ENCODE results near the gene ORC2.
A peak's percentile ranks its signal among the peaks of the same experiment; 100 is the strongest.
"Not testable (repeated sequence)": the region's sequence is repeated elsewhere in the genome, so short reads cannot be mapped to it uniquely, and the experiment has no call there.

ORC2 gene

GRCh38 chr2:200963124-200963917 is at the start of gene ORC2:
ORC2 (minus strand) TSS chr2:200963660; CDS start chr2:200958123, 5,537 bp downstream.
- peak; percentile 89 for DNase-seq

- DNase-seq, result no peak
These were observed 44.9 kb upstream of the ORC2 start for GRCh38 chr2:201008296-201008829.

GRCh38 chr2:201007584-201007998 is 44.1 kb upstream of the ORC2 start:
- no peak for DNase-seq

- DNase-seq, result no peak
These were observed 43.2 kb upstream of the ORC2 start for GRCh38 chr2:201006704-201007103.

- DNase-seq, result no peak
These were observed 40.9 kb upstream of the ORC2 start for GRCh38 chr2:201004370-201004769.

- DNase-seq, result no peak
These were observed 29.6 kb upstream of the ORC2 start for GRCh38 chr2:200993097-200993496.

- DNase-seq, result no peak
These were observed 23.7 kb upstream of the ORC2 start for GRCh38 chr2:200987137-200987536.

- no peak for DNase-seq
These were observed 22.3 kb upstream of the ORC2 start for GRCh38 chr2:200985799-200986198.

- DNase-seq, result no peak
These were observed 13.2 kb upstream of the ORC2 start for GRCh38 chr2:200976710-200977109.

GRCh38 chr2:200975672-200976071 is 12.2 kb upstream of the ORC2 start:
- no peak for DNase-seq

- DNase-seq, result not testable (repeated sequence)
These were observed 6.6 kb upstream of the ORC2 start for GRCh38 chr2:200970057-200970456.

GRCh38 chr2:200968735-200969134 is 5.3 kb upstream of the ORC2 start:
- no peak for DNase-seq

- no peak for DNase-seq
These were observed 4.7 kb upstream of the ORC2 start for GRCh38 chr2:200968162-200968561.

GRCh38 chr2:200966770-200967169 is 3.3 kb upstream of the ORC2 start:
- DNase-seq, result no peak

- DNase-seq, result no peak
These were observed 1.0 kb upstream of the ORC2 start for GRCh38 chr2:200964498-200964897.

GRCh38 chr2:200963918-200964252 is 425 bp upstream of the ORC2 start:
- not testable (repeated sequence) for DNase-seq

GRCh38 chr2:200962811-200963123 is 693 bp downstream of the ORC2 start:
- DNase-seq, result no peak

- no peak for DNase-seq
These were observed 1.8 kb downstream of the ORC2 start for GRCh38 chr2:200961674-200962073.

GRCh38 chr2:200950378-200950777 is 13.1 kb downstream of the ORC2 start:
- no peak for DNase-seq

- no peak for DNase-seq
These were observed 18.1 kb downstream of the ORC2 start for GRCh38 chr2:200945395-200945729.

GRCh38 chr2:200944467-200945394 is 18.7 kb downstream of the ORC2 start:
- DNase-seq, result no peak

- no peak for DNase-seq
These were observed 19.8 kb downstream of the ORC2 start for GRCh38 chr2:200943527-200944105.

- DNase-seq, result no peak
These were observed 23.6 kb downstream of the ORC2 start for GRCh38 chr2:200939832-200940231.
